Heart right ventricle (tissue), 16 donors: ENCODE data around the gene BBS1. TPM values are rescaled to one million over a fixed set of nuclear protein-coding genes. Genes with fewer than 3 reads are reported as not detected.

Experiments
- ATAC-seq, 8 donors: fragments of 200-7000 bp; cut with Tn5 transposase; one replicate each; pipeline ENCODE4 v1.9.1; 2020; ENCODE audit warnings: mild to moderate bottlenecking in 8 of 8, moderate library complexity in 8 of 8, moderate number of reproducible peaks in 1 of 8
- DNase-seq, 2 donors: peaks; one replicate each; pipeline ENCODE4 v3.0.0-alpha.2; 2020
- H3K27ac ChIP-seq, 10 donors: fragments of 200-600 bp; sonication (generic) in 2 of 10; one replicate each; pipeline versions ENCODE4 v1.5.0 to v1.8.0; 2020 to 2022; ENCODE audit warnings: mild to moderate bottlenecking in 3 of 10
- H3K27me3 ChIP-seq, 7 donors: fragments of 200-600 bp; one replicate each; pipeline ENCODE4 v1.8.0; 2021 to 2022; ENCODE audit warnings: mild to moderate bottlenecking in 2 of 7
- H3K36me3 ChIP-seq, 9 donors: fragments of 200-600 bp; sonication (generic) in 1 of 9; one replicate each; pipeline versions ENCODE4 v1.5.0 to v1.8.0; 2020 to 2022; ENCODE audit warnings: mild to moderate bottlenecking in 2 of 9
- H3K4me1 ChIP-seq, 9 donors: fragments of 200-600 bp; sonication (generic) in 1 of 9; one replicate each; pipeline versions ENCODE4 v1.5.0 to v1.8.0; 2020 to 2022; ENCODE audit warnings: mild to moderate bottlenecking in 4 of 9
- H3K4me3 ChIP-seq, 10 donors: fragments of 200-600 bp; sonication (generic) in 2 of 10; one replicate each; pipeline versions ENCODE4 v1.5.0 to v1.8.0; 2020 to 2022; ENCODE audit warnings: mild to moderate bottlenecking in 7 of 10, moderate library complexity in 2 of 10
- H3K9me3 ChIP-seq, 11 donors: fragments of 200-600 bp in 10 of 11; sonication (generic) in 2 of 11; one replicate each; pipeline versions ENCODE4 v1.5.0 to v1.8.0; 2013 to 2022; ENCODE audit warnings: mild to moderate bottlenecking in 2 of 11, control low read depth in 1 of 11, moderate library complexity in 1 of 11
- CTCF ChIP-seq, 9 donors: fragments of 200-600 bp; sonication (generic) in 2 of 9; IDR thresholded peaks; one replicate each; pipeline versions ENCODE4 v1.5.0 to v1.8.0; 2021 to 2022; ENCODE audit warnings: antibody characterized with exemption in 9 of 9, mild to moderate bottlenecking in 5 of 9, moderate library complexity in 1 of 9
- WGBS, 2 donors: extraction: QIAGEN DNeasy Blood & Tissue Kit; methylation state at CpG; one replicate each; pipeline ENCODE4 v1.1.7; 2013; ENCODE audit warnings: inconsistent platforms in 1 of 2; 5-methylcytosine and 5-hydroxymethylcytosine counted together
- intact Hi-C, 10 donors: fragments of 100-400 bp; cut with DNase I; formaldehyde crosslinking; loops; one replicate each; pipeline versions ENCODE4 v1.11.1 to v1.14.2; 2022
- polyA plus RNA-seq, 2 donors: library from polyadenylated mRNA; stranded (reverse); fragments of 200-250 nt; gene quantifications; one replicate each; pipeline ENCODE4 v1.2.3, GENCODE V29; 2013
- total RNA-seq, 10 donors: library from RNA; stranded (reverse); fragmentation: NEBNext Ultra II Directional in 3 of 10; extraction: Animal tissue kit (Norgen Biotek cat#: 25700) in 3 of 10; gene quantifications; one replicate each; pipeline versions ENCODE4 v1.2.1 to v1.2.4, GENCODE V29; 2021 to 2023
- donor health status: Arrhythmogenic right ventricular cardiomyopathy.
- donor health status: ischemic (EF 13 %, LVEDD 7.1; RV severe dilation, severe dysfunction).
- donor health status: healthy with polysubstance abuse.
- donor health status: DM: no; HTN: yes; CAD: no.
- donor health status: DM: no; HTN: no; CAD: no.
- donor health status: ischemic (EF 25% LVEDD 6.9; RV normal size, moderate dysfunction).
- donor health status: ischemic (EF 25% LVEDD 5.7; RV mildly dilated, moderate dysfunction).
- donor health status: healthy.
- donor health status: DM: yes; HTN: yes; CAD: no.
- donor health status: Ischemic cardiomyopathy.
- donor health status: ischemic (EF 35%, LVEDD 5.7; RV mildly dilated, moderate dysfunction).
- donor health status: nonischemic (EF 11% LVEDD 7.7; RV severe dilation, severe dysfunction).
- donor health status: DM: yes; HTN: yes; CAD: no.
- donor health status: PGD.
- donor health status: ischemic (EF 29% LVEDD 5.4; RV normal size, mild dysfunction).
- donor health status: nonischemic (EF 23%, LVEDD 6.1; RV moderate dilation, normal function).

The BBS1 gene
- total and polyA plus RNA-seq, 12 donors, result 9.6 to 23.9 (median 16.8) TPM

- 87 to 93% methylated on average over 10 of the region's 10 CpGs for WGBS, 2 donors
- H3K27me3 ChIP-seq, result no peaks in the 10 kb centered on the region
- peaks cover 0 to 81% (median 0%) of the 10 kb centered on the region in 9 donors for H3K36me3 ChIP-seq
- DNase-seq (no peak), ATAC-seq (peak in 1 of 8 donors; percentile 39)
- no peak for TF ChIP-seq CTCF (IDR thresholded peaks at IDR 0.05)
- no peaks in the 10 kb centered on the region for H3K9me3 ChIP-seq
- no peaks in the 10 kb centered on the region for H3K4me1 ChIP-seq
- intact Hi-C loops, result no loop called here
- H3K4me3 ChIP-seq, result no peak overlapping the region
- no peak overlapping the region for H3K27ac ChIP-seq
These were observed 20.7 kb downstream of the BBS1 start for GRCh38 chr11:66530927-66531709.

- Histone ChIP-seq H3K27me3 (no peaks in the 10 kb centered on the region), H3K36me3 (peaks cover 0 to 81% (median 0%) of the 10 kb centered on the region in 9 donors), H3K4me1 (no peaks in the 10 kb centered on the region), H3K9me3 (no peaks in the 10 kb centered on the region), H3K4me3 (no peak overlapping the region), H3K27ac (no peak overlapping the region)
- TF ChIP-seq CTCF (IDR thresholded peaks at IDR 0.05), result no peak
- DNase-seq (no peak), ATAC-seq (peak in 2 of 8 donors; percentile 18)
- intact Hi-C loops, result no loop called here
- WGBS, 2 donors, result 91 to 93% methylated on average over 11 of the region's 11 CpGs
These were observed 21.4 kb downstream of the BBS1 start for GRCh38 chr11:66531841-66532240.

- Histone ChIP-seq H3K36me3 (peaks cover 0 to 77% (median 0%) of the 10 kb centered on the region in 9 donors), H3K4me3 (no peak overlapping the region), H3K4me1 (no peaks in the 10 kb centered on the region), H3K9me3 (no peaks in the 10 kb centered on the region), H3K27me3 (no peaks in the 10 kb centered on the region), H3K27ac (no peak overlapping the region)
- ATAC-seq (no peak), DNase-seq (no peak)
- WGBS, 2 donors, result 76 to 77% methylated on average over 6 of the region's 6 CpGs
- intact Hi-C loops, result no loop called here
- no peak for TF ChIP-seq CTCF (IDR thresholded peaks at IDR 0.05)
These were observed 22.3 kb downstream of the BBS1 start for GRCh38 chr11:66532784-66533183.

GRCh38 chr11:66539170-66539869 lies 28.9 kb downstream of the BBS1 start:
- ATAC-seq, result peak in 2 of 8 donors; percentile 15 to 32
- no peak for DNase-seq
- peaks cover 0 to 84% (median 6%) of the 10 kb centered on the region in 9 donors for H3K36me3 ChIP-seq

More at GRCh38 chr11:66539170-66539869, 28.9 kb downstream of the BBS1 start:
- 86 to 88% methylated on average over 16 of the region's 16 CpGs for WGBS, 2 donors
- H3K4me3 ChIP-seq, result no peak overlapping the region
- intact Hi-C loops, result no loop called here
- H3K9me3 ChIP-seq, result no peaks in the 10 kb centered on the region
- H3K27me3 ChIP-seq, result no peaks in the 10 kb centered on the region
- no peak overlapping the region for H3K27ac ChIP-seq
- no peak for TF ChIP-seq CTCF (IDR thresholded peaks at IDR 0.05)
- H3K4me1 ChIP-seq, result peaks cover 3 to 23% (median 10%) of the 10 kb centered on the region in 9 donors
